Endometrial microvascular endothelial cells (primary cell): ENCODE measurements around the gene DOCK1. TPM values are rescaled to one million over a fixed set of nuclear protein-coding genes. Genes with fewer than 3 reads are reported as not detected.

ENCODE experiments used
- in situ Hi-C: cut with HindIII; loops from 2 replicates; pipeline ENCODE4 v1.10.0; 2017; ENCODE audit warnings: low sequenced_read_pairs, low pct_unique_long_range_greater_than_20kb; ENCODE audit errors: inconsistent ontology term
- total RNA-seq: library from RNA; depleted of rRNA; stranded (reverse); fragments of >200 nt; gene quantifications from one replicate; pipeline ENCODE4 v1.2.3, GENCODE V29; 2015; ENCODE audit errors: inconsistent ontology term

Gene DOCK1
- total RNA-seq, 1 donor from 2014 or later = 38.1 TPM

DNA sequence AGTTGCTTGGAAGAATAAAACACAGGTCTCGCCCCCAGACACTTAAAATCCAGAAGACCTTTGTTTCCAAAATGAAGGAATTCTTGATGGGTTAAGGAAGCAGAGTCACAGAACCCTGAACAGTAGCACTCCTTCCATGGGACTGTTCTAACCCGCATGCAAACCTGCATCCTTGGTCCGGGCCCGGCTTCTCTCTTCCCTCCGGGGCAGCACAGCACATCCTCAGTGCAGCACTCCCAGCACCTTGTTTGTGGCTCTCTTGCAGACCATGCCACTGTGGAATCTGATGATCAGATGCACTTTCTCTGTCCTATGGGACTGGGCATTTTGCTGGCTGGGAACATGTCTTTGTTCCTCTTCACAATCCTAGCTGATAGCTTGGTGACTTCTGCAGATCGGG lies 257.6 kb downstream of the DOCK1 start:
- in situ Hi-C loops = no loop called here

GRCh38 chr10:127168261-127168660 lies 263.0 kb downstream of the DOCK1 start:
- in situ Hi-C loops = no loop called here

DNA sequence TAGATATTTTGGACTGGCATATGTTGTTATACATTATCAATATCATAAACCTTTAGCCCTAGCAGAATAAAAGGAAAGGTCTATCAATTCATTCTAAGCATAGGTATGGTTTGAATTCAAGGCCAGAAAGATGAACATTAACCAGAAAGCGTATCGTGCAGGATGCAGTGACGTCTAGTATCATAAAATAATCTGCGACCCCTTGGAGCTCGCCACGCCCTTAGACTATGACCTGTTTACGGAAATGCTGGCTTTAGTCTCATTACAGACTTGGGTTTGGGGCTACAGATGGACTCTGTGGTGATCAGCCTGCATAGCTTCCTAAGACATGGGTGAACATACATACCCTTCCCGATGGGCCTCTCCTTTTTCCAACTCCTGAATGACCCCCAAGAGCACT lies 269.6 kb downstream of the DOCK1 start:
- in situ Hi-C loops = no loop called here

DNA sequence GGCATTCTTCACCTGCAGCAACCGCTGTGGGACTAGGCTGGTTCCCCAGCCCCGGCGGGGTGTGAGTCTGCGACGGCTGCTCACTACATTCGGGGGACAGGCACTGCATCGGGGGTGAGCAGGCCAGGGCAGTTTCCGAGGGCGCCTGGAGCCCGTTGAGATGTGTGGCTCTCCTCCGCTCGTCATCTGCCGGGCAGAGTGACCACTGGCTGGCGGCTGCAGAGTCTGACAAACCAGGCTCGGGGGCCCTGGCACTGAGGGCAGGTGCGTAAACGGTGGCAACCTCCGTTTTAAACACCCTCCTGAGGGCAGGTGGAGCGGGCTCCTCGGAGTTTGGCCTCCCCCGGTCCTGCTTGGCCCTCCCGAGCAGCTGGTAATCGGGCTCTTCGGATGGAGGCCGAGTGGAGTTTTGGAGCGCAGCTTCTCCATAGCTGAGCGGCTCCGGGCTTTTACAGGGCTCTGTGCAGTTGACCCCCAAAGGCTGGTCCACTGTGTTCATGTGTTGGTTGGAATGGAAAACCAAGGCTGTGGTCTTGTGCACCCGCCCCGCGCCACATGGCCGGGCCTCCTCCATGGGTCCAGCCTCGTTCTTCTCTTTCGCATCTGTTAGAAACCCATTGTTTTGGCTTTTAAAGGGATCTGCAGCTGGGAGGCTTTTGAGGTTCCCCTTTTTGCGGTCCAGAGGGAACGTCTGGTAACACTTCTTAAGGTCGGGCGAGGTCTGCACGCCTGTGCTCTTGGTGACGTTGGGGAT lies 270.3 kb downstream of the DOCK1 start:
- in situ Hi-C loops = no loop called here

DNA sequence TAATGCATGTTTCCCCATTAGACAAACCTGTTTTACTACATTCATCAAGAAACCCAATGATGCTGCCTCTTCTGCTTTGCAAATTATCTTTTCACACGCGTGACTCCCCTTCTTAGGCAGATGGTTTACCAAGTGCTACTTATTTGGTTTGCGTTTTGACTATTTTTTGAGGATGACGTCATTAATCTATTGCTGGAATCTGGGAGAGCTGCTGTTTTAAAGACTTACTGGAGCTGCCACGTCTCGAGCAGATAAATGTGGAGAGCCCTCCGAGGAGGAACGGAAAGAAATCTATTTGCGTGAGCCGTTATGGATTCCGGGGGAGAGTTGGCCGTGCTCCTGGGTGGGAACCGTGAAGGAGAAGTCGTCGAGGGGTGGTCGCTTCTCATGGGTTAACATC lies 271.4 kb downstream of the DOCK1 start:
- in situ Hi-C loops = no loop called here

DNA sequence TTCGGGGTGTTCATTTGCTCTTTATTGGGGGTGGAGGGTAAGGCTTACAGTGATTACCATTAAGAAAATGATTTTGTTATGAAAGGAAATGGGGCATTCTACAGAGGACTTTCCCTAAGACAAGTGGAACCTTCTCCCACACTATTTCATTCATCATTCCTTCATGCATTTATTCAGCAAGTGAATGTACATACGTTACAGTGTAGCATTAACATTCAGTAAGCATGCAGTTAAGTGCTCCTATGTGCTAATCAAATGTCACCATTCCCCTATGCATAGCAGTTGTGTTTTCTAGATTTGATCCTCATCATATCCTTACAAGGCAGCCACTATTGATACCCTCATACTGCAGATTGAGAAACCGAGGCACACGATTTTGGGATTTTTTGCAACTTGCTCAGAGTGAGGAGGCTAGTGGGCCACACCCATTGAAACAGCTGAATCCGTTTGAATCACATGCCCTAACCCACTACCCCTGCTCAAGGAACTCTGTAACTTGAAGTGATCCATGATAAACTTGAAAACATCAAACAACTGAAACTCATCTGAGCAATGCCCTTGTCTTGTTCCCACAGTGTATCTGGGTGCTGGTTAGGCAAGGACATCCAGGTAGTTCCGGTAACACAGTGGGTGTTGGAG lies 274.5 kb downstream of the DOCK1 start:
- in situ Hi-C loops = no loop called here

DNA sequence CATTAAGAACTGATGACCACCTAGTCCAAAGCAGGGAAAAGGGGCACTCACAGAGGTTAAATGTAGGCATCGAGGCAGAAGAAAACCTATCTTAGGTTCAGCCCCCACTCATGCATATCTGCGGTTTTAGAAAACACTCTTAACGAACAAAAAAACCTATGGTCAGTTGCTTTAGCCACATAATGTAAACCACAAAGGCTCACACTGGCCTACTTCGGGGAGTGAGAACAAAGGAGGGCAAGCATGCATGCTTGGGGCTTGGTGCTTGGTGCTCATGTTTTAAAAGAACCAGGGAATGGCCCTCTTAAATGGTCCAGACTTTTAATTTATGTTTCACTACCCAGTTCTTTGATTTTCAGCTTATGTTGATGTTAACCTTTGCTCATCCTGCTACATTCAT lies 276.9 kb downstream of the DOCK1 start:
- in situ Hi-C loops = no loop called here

DNA sequence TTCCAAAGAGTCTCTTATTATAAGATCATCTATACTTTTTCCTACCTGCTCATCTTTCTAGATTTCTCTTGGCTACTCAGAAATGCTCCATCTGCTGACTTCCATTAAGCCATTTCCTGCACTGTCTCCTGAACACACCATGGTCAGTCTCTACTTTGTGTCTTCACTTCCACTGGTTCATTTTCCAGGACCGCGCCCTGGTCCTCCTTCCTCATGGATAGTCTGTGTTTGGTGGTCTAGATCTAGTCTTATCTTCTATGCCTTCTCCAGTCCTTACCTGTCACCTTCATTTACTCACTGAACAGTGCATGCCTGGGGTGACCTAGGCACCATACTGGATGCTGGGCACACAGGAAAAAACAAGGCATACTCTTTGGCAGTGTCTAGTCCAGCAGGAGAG lies 279.4 kb downstream of the DOCK1 start:
- in situ Hi-C loops = no loop called here

DNA sequence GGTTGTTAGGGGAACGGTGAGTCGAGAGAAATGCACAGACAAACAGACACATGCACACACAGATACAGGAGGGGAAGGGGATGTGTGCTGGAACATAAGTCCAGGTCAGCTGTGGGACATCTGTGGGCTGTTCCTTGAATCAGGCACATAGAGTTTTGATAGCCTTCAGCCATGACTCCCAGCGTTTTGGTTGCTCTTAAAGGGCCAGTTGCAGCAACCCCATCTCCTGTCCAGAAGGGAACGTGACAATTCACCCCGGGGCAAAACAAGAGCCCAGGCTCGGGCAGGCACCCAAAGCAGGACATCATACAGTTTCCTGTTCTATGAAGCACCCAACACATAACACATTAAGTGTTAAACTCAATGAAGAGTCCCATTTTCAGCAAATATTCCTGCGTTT lies 281.6 kb downstream of the DOCK1 start:
- in situ Hi-C loops = no loop called here

DNA sequence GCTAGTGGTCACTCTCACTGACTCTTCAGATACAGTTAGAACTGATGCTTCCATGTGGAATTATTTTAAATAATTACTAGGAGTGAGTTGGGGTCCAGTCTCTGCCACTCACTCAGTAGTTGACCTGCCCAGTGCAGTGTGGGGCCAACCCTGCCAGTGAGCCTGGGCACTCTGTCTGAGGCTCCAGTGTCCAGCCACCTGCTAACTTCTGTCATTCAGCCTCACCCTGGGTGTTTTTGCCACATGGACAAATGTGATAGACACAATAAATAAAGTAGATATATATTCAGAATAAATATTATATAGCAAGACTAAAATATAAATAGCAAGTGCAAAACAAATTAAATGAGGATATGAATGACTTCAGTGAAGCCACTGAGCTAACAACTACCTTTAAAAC lies 284.0 kb downstream of the DOCK1 start:
- in situ Hi-C loops = no loop called here

GRCh38 chr10:127190427-127190826 lies 285.2 kb downstream of the DOCK1 start:
- in situ Hi-C loops = no loop called here

DNA sequence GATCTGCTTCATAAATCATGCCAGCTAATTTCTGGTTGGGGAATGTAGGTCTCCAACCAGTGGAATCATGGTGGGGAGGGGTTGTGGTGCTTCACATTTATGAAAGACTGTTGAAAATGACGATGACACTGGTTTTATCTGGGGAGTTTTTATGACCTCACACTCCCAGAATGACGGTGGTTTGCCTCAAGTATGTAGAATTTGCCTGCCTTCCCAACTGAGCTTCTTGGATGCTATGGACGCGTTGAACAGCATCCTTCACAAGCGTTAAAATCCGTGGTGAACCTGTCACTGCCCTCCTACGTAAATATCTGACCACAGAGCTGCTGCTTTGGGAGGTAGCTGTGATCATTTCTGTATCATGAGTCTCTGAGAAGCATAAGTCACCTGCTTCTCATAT lies 287.9 kb downstream of the DOCK1 start:
- in situ Hi-C loops = no loop called here

GRCh38 chr10:127194111-127194510 lies 288.9 kb downstream of the DOCK1 start:
- in situ Hi-C loops = no loop called here

DNA sequence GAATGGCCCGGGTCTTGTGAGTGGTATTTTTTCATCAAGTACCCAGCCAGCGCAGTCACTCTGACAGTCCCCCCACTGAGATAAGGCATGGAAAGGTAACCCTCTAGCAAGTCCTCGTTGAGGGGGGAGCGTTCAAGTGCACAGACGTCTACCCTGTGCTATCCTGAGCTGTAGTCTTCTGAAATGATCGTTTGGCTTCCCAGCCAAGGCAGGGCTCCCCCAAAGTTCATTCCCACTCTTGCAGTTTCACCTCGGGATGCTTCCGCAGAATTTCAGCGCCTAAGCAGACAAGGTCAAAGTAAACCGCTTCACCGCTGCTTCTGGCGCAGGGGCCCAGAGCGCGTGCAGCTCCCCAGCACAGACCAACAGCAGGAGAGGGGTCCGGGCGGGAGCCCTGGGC lies 289.4 kb downstream of the DOCK1 start:
- in situ Hi-C loops = no loop called here

GRCh38 chr10:127195041-127195506 lies 289.8 kb downstream of the DOCK1 start:
- in situ Hi-C loops = no loop called here

DNA sequence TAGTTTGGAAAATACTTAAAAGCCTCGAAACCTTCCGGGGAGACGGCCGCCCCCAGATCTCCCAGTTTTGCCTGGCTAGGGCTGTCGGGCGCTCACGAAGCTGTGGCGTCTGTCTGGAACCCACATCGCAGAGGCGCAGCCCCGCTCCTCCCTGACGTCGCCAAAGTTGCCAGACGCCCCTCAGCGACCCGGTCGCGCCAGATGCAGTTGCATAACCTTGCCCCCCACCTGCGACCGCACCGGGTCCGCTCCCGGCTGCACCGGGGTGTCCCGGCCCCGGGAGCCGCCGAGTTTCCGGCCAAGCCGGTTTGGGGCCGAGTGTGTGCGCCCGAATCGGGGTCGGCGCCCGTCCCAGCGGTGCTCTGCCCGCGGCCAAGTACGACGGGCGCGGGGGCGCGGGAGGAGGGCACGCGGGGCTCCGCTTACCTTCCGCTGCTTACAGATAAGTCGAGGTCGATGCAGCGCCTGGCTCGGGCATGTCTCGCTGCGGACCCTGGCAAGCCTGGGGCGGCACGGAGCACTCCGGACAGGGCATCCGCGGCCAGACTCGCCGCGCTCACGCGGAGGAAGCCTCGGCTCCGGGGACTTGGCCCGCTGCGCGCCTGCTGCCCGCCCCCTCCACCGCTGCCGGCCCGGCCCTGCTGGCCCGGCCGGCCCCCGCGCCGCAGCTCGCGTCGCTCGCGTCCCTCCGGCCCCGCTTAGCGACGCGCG lies 290.5 kb downstream of the DOCK1 start:
- in situ Hi-C loops = no loop called here

DNA sequence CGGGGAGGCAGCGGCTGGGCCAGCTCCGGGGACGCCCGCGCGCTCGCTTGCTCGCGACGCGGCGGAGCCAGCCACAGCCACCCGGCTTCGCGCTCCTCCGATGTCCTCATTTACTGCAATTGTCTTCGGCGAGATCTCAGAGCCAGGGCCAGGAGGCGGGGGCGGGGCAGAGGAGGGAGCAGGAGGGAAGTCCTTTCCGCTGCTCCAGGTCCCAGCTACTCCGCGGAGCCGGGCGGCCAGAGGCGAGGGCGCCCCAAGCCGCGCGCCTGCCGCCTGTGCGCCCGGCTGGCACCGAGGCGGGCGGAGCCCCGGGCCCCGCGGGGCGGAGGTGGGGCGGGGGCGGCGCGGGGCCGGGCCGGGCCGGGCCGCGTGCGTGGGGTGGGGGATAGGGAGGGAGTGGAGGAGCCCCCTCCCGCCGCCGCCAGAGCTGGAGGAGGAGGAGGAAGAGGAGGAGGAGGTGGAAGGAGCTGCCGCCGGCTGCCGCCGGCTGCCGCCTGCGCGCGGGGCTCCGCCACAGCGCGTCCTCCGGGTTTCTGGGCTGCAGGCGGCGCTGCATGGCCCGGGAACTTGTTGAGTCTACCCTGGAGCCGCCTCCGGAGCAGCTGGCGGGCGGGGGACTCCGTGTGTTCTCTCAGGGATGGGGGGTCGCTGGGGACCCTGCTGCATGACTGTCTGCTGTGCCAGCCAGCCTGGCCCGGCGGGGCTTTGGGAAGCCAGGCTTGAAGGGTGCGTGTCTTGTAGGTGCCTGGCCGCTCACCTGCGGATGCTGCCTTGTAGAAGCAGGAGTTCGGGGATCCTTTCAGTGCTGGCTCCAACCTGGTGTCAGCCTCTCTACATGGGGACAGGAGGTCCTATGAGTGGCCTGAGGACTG lies 291.3 kb downstream of the DOCK1 start, which contains the start of gene INSYN2A:
TSS of gene INSYN2A (minus strand) at position 310 of the 872 bp plus-strand sequence. CDS start 20,196 bp downstream, outside the sequence.
- in situ Hi-C loops = no loop called here

DNA sequence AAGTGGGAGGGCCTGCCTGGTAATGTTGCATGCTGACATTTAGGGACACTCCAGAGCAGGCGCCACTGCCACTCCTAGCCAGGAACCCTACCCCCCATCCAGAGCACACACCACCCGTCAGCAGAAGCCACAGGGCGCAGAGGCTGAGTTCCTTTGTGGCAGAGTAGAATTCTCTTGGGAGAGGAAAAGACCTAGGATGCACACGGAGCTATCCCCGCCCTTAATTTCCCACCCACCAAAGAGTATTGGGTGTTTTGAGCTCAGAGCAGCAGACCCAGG lies 291.9 kb downstream of the DOCK1 start:
- in situ Hi-C loops = no loop called here

DNA sequence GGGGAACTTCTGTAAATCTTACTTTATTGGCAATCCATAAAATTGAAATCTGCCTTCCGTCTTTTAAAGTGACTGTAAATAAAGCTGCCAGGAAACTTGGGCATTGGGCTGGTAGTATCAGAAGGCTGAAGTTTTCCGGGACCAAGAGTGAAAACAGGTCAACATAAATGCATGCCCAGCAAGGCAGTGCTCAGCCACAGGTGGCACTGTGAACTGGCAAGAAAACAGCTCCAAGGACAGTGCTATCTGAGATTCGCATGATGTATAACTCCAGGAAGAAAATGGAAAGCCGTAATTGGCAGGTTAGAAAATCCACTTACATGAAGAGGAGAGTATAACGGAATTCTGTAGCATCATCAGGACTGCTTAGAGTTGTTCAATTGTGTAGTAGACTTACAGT lies 293.1 kb downstream of the DOCK1 start:
- in situ Hi-C loops = no loop called here
